ENCODE data around the gene FAM240B.

FAM240B gene

GRCh38 chr9:38652486-38652885, 67.4 kb downstream of the FAM240B start:
- H3K36me3 ChIP-seq (ENCODE audit: low read length) = no peaks in the 10 kb centered on the region
- no peaks in the 10 kb centered on the region for H4K20me1 ChIP-seq (ENCODE audit: low read depth, low read length)
- H3K9me3 ChIP-seq (ENCODE audit: insufficient read depth, low read length) = no peaks in the 10 kb centered on the region
- H3K4me3 ChIP-seq (ENCODE audit: insufficient read depth, low read length, poor library complexity, severe bottlenecking) = no peak overlapping the region
- H3K9me2 ChIP-seq (replicated peaks; ENCODE audit: insufficient read depth, low read length) = no peaks in the 10 kb centered on the region
- H3K4me2 ChIP-seq (ENCODE audit: low read depth, low read length, poor library complexity, severe bottlenecking) = no peak overlapping the region
- no peak overlapping the region for H3K27ac ChIP-seq (ENCODE audit: low read depth, low read length)
- no peaks in the 10 kb centered on the region for H3F3A ChIP-seq (ENCODE audit: insufficient read depth)
- H3K9ac ChIP-seq (ENCODE audit: low read length) = no peak overlapping the region
- H2AFZ ChIP-seq (ENCODE audit: low read depth, low read length, severe bottlenecking) = no peak overlapping the region
- TF ChIP-seq CTCF (IDR thresholded peaks at IDR 0.05; ENCODE audit: insufficient read depth, low read length, poor library complexity, severe bottlenecking) = no peak
- no peak for TF ChIP-seq EZH2phosphoT487 (conservative IDR thresholded peaks at IDR 0.05; ENCODE audit: low read length)
- H3K27me3 ChIP-seq (ENCODE audit: low read length) = no peaks in the 10 kb centered on the region
- H3K79me2 ChIP-seq (ENCODE audit: insufficient read depth, low read length) = no peaks in the 10 kb centered on the region

GRCh38 chr9:38652044-38652443, 67.9 kb downstream of the FAM240B start:
- no peak overlapping the region for H3K9ac ChIP-seq (ENCODE audit: low read length)
- H4K20me1 ChIP-seq (ENCODE audit: low read depth, low read length) = no peaks in the 10 kb centered on the region
- H3K4me2 ChIP-seq (ENCODE audit: low read depth, low read length, poor library complexity, severe bottlenecking) = no peak overlapping the region
- H3K4me3 ChIP-seq (ENCODE audit: insufficient read depth, low read length, poor library complexity, severe bottlenecking) = no peak overlapping the region
- no peaks in the 10 kb centered on the region for H3K27me3 ChIP-seq (ENCODE audit: low read length)
- no peak overlapping the region for H3K27ac ChIP-seq (ENCODE audit: low read depth, low read length)
- no peak for TF ChIP-seq CTCF (IDR thresholded peaks at IDR 0.05; ENCODE audit: insufficient read depth, low read length, poor library complexity, severe bottlenecking)
- H3F3A ChIP-seq (ENCODE audit: insufficient read depth) = no peaks in the 10 kb centered on the region
- no peaks in the 10 kb centered on the region for H3K9me3 ChIP-seq (ENCODE audit: insufficient read depth, low read length)
- no peaks in the 10 kb centered on the region for H3K9me2 ChIP-seq (replicated peaks; ENCODE audit: insufficient read depth, low read length)
- H3K79me2 ChIP-seq (ENCODE audit: insufficient read depth, low read length) = no peaks in the 10 kb centered on the region
- H2AFZ ChIP-seq (ENCODE audit: low read depth, low read length, severe bottlenecking) = no peak overlapping the region
- H3K36me3 ChIP-seq (ENCODE audit: low read length) = no peaks in the 10 kb centered on the region

DNA sequence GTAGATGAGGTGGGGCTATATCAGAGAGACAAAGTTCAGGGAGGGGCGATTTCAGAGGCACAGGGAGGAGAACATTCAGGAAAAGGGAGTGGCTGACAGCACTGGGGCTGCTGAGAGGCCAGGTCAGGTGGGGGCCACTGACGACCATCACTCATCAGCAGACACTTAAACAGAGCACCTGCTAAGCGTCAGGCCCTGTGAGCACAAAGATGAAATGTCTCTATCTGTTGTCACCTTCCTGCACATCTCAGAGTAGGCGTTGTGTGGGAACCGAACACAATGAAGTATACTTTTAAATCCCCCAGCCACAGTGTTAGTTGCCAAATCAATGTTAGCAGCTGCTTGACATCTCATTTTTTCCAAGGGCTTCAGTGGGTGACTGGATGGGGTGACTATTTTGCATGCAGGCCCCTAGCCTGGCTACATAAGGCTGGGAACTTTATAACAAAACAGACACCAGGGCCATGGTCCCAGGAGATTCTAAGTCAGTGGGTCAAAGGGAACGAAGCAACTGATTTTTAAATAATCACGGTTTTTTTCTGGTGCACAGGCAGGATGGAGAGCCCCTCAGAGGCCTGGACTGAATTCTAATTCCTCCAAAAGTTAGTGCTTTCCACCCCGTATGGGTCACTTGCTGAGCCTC, 68.4 kb downstream of the FAM240B start:
- H3K9ac ChIP-seq (ENCODE audit: low read length) = no peak overlapping the region
- no peak overlapping the region for H3K4me3 ChIP-seq (ENCODE audit: insufficient read depth, low read length, poor library complexity, severe bottlenecking)
- H3K27ac ChIP-seq (ENCODE audit: low read depth, low read length) = no peak overlapping the region
- H2AFZ ChIP-seq (ENCODE audit: low read depth, low read length, severe bottlenecking) = no peak overlapping the region
- no peaks in the 10 kb centered on the region for H3K9me2 ChIP-seq (replicated peaks; ENCODE audit: insufficient read depth, low read length)
- H4K20me1 ChIP-seq (ENCODE audit: low read depth, low read length) = no peaks in the 10 kb centered on the region
- no peaks in the 10 kb centered on the region for H3K79me2 ChIP-seq (ENCODE audit: insufficient read depth, low read length)
- no peak overlapping the region for H3K4me2 ChIP-seq (ENCODE audit: low read depth, low read length, poor library complexity, severe bottlenecking)
- TF ChIP-seq CTCF (IDR thresholded peaks at IDR 0.05; ENCODE audit: insufficient read depth, low read length, poor library complexity, severe bottlenecking) (no peak), EZH2phosphoT487 (conservative IDR thresholded peaks at IDR 0.05; ENCODE audit: low read length) (no peak)
- H3K36me3 ChIP-seq (ENCODE audit: low read length) = no peaks in the 10 kb centered on the region
- H3F3A ChIP-seq (ENCODE audit: insufficient read depth) = no peaks in the 10 kb centered on the region
- no peaks in the 10 kb centered on the region for H3K9me3 ChIP-seq (ENCODE audit: insufficient read depth, low read length)
- no peaks in the 10 kb centered on the region for H3K27me3 ChIP-seq (ENCODE audit: low read length)
